Mesodermal cell (in vitro differentiated cells): Measurements from ENCODE around the gene CMPK2. TPM values are rescaled to one million over a fixed set of nuclear protein-coding genes. Genes with fewer than 3 reads are reported as not detected.

Experiments
- H3K27ac ChIP-seq: 2 replicates; pipeline ENCODE4 v1.7.0; 2013; ENCODE audit warnings: mild to moderate bottlenecking, low read depth, low read length, moderate library complexity; ENCODE audit not compliant: severe bottlenecking
- H3K36me3 ChIP-seq: 2 replicates; pipeline ENCODE4 v1.7.1; 2013; ENCODE audit warnings: mild to moderate bottlenecking, low read length, moderate library complexity; ENCODE audit not compliant: control insufficient read depth, insufficient read depth
- H3K4me1 ChIP-seq: one replicate; pipeline ENCODE4 v1.7.1; 2013; ENCODE audit warnings: mild to moderate bottlenecking, low read length; ENCODE audit not compliant: insufficient read depth, control insufficient read depth, poor library complexity, severe bottlenecking
- H3K4me3 ChIP-seq: 2 replicates; pipeline ENCODE4 v1.7.0; 2013; ENCODE audit warnings: low read length, control low read depth, mild to moderate bottlenecking; ENCODE audit not compliant: insufficient read depth, poor library complexity, severe bottlenecking; ENCODE audit errors: extremely low read depth
- H3K9me3 ChIP-seq: 2 replicates; pipeline ENCODE4 v1.7.1; 2013; ENCODE audit warnings: mild to moderate bottlenecking, low read length, moderate library complexity; ENCODE audit not compliant: control insufficient read depth
- WGBS, 2 experiments: methylation state at CpG; one replicate each; pipeline ENCODE4 v1.1.5; 2013; ENCODE audit warnings: missing lambda C conversion rate in 2 of 2; ENCODE audit not compliant: insufficient coverage in 2 of 2; 5-methylcytosine and 5-hydroxymethylcytosine counted together
- polyA plus RNA-seq, 2 experiments: library from polyadenylated mRNA; stranded (reverse); fragments of 50-300 nt; gene quantifications; one replicate each; pipeline ENCODE4 v1.2.3, GENCODE V29; 2013

CMPK2 gene, protein sequence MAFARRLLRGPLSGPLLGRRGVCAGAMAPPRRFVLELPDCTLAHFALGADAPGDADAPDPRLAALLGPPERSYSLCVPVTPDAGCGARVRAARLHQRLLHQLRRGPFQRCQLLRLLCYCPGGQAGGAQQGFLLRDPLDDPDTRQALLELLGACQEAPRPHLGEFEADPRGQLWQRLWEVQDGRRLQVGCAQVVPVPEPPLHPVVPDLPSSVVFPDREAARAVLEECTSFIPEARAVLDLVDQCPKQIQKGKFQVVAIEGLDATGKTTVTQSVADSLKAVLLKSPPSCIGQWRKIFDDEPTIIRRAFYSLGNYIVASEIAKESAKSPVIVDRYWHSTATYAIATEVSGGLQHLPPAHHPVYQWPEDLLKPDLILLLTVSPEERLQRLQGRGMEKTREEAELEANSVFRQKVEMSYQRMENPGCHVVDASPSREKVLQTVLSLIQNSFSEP
- polyA plus RNA-seq (2013, experiment 1 of 2) = 1.6 TPM
- 1.5 TPM for polyA plus RNA-seq (2013, experiment 2 of 2)

DNA sequence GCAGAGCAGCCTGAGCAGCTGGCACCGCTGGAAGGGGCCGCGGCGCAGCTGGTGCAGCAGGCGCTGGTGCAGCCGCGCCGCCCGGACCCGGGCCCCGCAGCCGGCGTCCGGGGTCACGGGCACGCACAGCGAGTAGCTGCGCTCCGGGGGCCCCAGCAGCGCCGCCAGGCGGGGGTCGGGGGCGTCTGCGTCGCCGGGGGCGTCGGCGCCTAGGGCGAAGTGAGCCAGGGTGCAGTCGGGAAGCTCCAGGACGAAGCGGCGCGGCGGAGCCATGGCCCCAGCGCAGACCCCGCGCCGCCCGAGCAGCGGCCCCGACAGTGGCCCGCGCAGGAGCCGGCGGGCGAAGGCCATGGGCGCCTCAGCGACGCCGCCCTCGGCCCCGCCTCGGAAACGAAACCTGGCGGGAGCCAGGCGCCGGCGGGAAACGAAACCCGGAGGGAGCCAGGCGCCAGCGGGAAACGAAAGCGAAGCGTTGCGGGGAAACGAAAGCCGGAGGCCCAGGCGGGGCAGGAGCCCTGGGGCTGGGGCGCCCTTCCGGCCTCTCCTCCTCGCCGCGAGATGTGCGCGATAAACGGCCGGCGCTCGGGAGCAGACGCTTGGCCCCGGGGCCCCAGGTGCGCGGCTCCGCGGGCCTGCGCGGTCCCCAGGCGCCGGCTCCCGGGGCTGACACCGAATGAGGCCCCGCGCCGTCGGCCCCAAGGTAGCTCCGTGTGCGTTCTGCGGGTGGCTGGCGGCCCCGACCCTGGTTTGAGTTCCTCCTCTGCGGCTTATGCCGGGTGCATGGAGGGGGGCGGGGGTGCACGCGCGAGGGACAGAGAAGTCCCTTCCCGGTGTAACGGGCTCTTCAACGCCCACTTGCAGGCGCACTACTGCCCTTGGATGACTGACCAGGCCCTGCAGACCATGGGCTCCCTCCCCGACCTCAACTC is at the start of gene CMPK2:
Gene CMPK2, minus strand, starts transcription at position 562 of the 929 bp plus-strand sequence. Its CDS starts 211 bp downstream, at position 351.
- no peaks in the 10 kb centered on the region for H3K9me3 ChIP-seq
- H3K4me1 ChIP-seq = no peaks in the 10 kb centered on the region
- no peaks in the 10 kb centered on the region for H3K36me3 ChIP-seq
- no peak within 1 kb of the TSS for H3K27ac ChIP-seq
- H3K4me3 ChIP-seq = peak within 1 kb of the TSS; percentile 51
- WGBS, 2 experiments = 0% methylated on average over 86 to 99 of the region's 115 CpGs

DNA sequence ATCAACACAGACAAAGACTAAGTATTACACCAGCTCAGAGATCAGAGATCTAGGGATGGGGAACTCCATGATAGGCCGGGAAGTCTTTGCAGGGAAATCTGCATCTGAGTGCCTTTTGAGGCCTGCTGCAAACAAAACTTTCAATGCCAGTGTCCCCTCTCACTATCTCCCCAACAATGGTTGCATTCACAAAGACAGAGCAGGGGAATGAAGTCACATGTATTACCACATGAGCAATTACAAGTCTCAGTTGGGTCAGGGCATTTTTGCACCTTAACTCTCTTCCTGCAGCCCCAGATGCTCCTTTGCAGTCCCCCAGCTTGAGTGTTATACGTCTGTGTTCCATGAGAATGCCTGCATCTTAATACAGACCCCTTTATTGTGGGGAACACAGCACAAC is 49.7 kb upstream of the CMPK2 start:
- Histone ChIP-seq H3K27ac (no peak overlapping the region), H3K4me3 (no peak overlapping the region), H3K4me1 (peaks cover 3% of the 10 kb centered on the region), H3K9me3 (no peaks in the 10 kb centered on the region), H3K36me3 (no peaks in the 10 kb centered on the region)
- WGBS, 2 experiments = 50 to 67% methylated on average over 1 to 2 of the region's 2 CpGs

GRCh38 chr2:6914828-6915227 is 49.1 kb upstream of the CMPK2 start:
- H3K4me3 ChIP-seq = no peak overlapping the region
- H3K9me3 ChIP-seq = no peaks in the 10 kb centered on the region
- H3K27ac ChIP-seq = no peak overlapping the region
- no peaks in the 10 kb centered on the region for H3K36me3 ChIP-seq
- WGBS, 2 experiments = 80 to 100% methylated on average over 3 of the region's 3 CpGs
- peaks cover 3% of the 10 kb centered on the region for H3K4me1 ChIP-seq

DNA sequence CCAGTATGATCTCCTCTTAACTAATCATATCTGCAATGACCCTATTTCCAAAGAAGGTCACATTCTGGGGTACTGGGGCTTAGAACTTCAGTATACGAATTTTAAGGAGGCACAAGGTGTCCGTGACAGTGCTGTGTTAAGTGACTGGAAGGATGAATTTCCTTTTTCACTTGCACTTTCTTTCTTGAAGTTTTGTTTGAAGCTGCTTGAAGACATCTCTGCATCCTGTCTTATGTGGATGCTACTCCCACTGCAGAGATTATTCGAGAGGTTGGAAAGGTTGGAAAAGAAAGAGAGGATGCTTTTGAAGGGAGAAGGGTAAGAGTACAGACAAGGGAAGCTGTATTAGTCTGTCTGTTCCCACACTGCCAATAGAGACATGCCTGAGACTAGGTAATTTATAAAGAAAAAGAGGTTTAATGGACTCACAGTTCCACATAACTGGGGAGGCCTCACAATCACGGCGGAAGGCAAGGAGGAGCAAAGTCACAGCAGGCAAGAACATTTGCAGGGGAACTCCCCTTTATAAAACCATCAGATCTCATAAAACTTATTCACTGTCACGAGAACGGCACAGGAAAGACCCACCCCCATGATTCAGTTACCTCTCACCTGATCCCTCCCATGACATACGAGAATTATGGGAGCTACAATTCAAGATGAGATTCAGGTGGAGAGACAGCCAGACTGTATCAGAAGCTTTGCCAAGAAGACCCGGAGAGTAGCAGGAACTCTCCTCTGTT is 47.9 kb upstream of the CMPK2 start:
- no peak overlapping the region for H3K4me3 ChIP-seq
- 92 to 93% methylated on average over 4 to 6 of the region's 9 CpGs for WGBS, 2 experiments
- no peaks in the 10 kb centered on the region for H3K9me3 ChIP-seq
- H3K36me3 ChIP-seq = no peaks in the 10 kb centered on the region
- no peak overlapping the region for H3K27ac ChIP-seq
- peaks cover 9% of the 10 kb centered on the region for H3K4me1 ChIP-seq

DNA sequence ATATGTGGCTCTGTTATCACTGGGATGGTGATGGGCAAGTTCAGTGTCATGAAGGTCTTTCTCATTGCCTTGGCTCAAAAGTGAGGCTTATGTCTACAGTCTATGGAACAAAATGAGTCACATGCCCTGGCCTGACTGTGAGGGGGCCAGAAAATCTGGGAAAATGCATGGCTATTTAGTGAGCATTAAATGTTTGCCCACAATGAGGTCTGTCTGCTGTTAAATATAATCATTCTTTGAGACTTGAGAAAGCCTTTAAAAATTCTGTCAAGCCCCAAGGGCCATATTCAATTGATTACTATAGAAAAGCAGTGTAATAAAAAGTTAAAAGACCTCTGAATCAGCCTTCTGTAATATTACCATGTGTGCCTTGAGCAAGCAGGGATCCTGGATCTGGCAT is 46.0 kb upstream of the CMPK2 start:
- no peaks in the 10 kb centered on the region for H3K36me3 ChIP-seq
- peaks cover 7% of the 10 kb centered on the region for H3K4me1 ChIP-seq
- H3K27ac ChIP-seq = no peak overlapping the region
- H3K9me3 ChIP-seq = no peaks in the 10 kb centered on the region
- H3K4me3 ChIP-seq = no peak overlapping the region

DNA sequence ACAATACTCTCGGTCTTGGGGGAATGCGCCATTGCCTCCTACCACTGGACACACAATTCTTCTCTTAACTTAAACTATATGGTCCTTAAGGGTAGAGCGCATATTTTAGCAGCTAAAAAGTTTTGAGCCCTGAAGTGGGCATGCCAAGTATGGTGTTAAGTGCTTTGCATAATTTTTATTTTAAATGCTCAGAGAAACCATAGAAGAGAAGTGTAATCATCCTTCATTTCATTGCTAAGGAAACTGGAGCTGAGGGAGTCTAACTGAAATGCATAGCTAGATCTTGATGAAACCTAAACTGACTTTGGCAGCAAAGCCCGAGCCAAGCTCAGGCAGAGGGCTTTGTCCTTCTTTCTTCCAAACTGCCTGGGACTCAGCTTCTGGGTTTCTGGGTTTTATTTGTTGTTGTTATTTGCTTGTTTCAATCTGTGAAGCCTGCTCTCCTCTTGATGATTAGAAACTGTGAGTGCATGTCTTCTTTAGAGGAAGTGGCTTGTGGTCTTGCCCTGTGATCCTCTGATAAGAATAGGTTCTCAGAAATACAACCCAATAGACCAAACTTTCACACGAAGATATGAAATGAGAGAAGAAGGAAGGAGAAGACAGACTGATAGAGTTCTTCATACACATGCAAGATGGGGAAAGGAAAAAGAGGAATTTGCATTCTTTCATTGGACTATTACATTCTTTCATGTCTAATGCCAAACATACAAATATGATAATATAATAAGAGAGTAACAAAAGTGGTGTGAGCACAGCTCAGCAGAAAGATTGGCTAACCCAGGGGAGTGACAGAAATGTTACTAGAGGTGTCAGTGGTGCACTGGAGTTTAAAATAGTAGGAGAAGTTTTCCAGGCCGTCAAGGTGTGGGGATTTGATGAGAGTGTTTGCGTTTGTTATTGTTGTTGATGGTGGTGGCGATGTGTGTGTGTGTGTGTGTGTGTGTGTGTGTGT is 44.0 kb upstream of the CMPK2 start:
- 83 to 88% methylated on average over 1 to 4 of the region's 8 CpGs for WGBS, 2 experiments
- peaks cover 7% of the 10 kb centered on the region for H3K4me1 ChIP-seq
- H3K9me3 ChIP-seq = no peaks in the 10 kb centered on the region
- H3K4me3 ChIP-seq = no peak overlapping the region
- H3K27ac ChIP-seq = no peak overlapping the region
- no peaks in the 10 kb centered on the region for H3K36me3 ChIP-seq

GRCh38 chr2:6908291-6908690 is 42.6 kb upstream of the CMPK2 start:
- H3K36me3 ChIP-seq = no peaks in the 10 kb centered on the region
- WGBS, 2 experiments = 100% methylated on average over 1 of the region's 2 CpGs; no CpG with 5 or more reads in 1 of the 2 experiments
- no peaks in the 10 kb centered on the region for H3K9me3 ChIP-seq
- no peak overlapping the region for H3K27ac ChIP-seq
- H3K4me1 ChIP-seq = peaks cover 7% of the 10 kb centered on the region
- no peak overlapping the region for H3K4me3 ChIP-seq

GRCh38 chr2:6906165-6906741 is 40.5 kb upstream of the CMPK2 start:
- Histone ChIP-seq H3K4me1 (peaks cover 7% of the 10 kb centered on the region), H3K36me3 (no peaks in the 10 kb centered on the region), H3K4me3 (no peak overlapping the region), H3K9me3 (no peaks in the 10 kb centered on the region), H3K27ac (no peak overlapping the region)
- 78 to 89% methylated on average over 1 of the region's 1 CpG for WGBS, 2 experiments

DNA sequence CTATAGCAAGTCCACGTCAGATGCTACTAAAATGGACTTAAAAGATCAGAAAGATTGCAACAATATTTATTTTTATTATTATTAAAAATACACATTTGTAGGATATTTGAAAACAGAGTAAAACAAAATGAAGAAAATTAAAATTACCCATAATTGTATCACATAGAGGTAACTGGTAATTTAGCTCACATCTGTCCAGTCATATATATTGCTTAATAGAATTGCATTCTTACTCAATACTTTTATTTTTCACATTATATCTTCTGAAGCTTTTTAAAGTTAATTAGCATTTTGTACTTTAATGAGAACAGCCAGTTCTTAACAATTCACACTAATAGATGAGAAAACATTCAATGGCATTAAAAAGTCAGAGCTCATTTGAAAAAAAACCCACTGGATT is 40.0 kb upstream of the CMPK2 start:
- no peaks in the 10 kb centered on the region for H3K9me3 ChIP-seq
- H3K4me1 ChIP-seq = peaks cover 7% of the 10 kb centered on the region
- no peaks in the 10 kb centered on the region for H3K36me3 ChIP-seq
- WGBS, 2 experiments = no CpG with 5 or more reads among the region's 1 CpG
- H3K4me3 ChIP-seq = no peak overlapping the region
- no peak overlapping the region for H3K27ac ChIP-seq
